Measurements from ENCODE around the gene C1orf50.

Gene C1orf50

DNA sequence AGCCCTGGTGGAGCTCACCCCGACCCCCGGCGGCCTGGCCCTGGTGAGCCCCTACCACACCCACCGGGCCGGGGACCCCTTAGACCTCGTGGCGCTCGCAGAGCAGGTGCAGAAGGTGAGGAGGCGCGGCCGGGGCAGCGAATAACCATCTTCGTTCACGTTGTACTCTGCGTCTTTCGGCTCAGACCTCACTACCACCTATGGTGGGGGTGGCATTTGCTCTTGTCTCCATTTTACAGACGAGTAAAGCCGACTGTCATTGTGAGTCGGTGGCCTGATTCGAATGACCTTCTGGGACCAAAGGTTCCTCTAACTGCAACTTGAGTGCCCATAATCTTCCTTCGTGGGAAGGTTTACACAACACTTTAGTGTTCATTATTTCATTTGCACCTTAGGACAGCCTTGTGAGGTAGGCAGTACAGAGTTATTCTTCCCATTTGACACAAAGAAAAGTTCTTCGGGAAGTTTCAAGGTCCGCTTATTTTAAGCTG is 506 bp downstream of the C1orf50 start:
- Histone ChIP-seq H3K4me3 (ENCODE audit: low read depth in 1 of 2, low read length in 2 of 2) (peak overlapping the region; percentile 51 to 75), H3K4me2 (ENCODE audit: insufficient read depth, low read length) (peak overlapping the region; percentile 88), H3K27ac (ENCODE audit: low read length) (peak overlapping the region; percentile 83), H3K27me3 (ENCODE audit: insufficient read depth, low read length, poor library complexity) (no peaks in the 10 kb centered on the region), H3K9me3 (ENCODE audit: insufficient read depth, low read length, severe bottlenecking) (no peaks in the 10 kb centered on the region), H4K20me1 (ENCODE audit: insufficient read depth, low read length) (no peaks in the 10 kb centered on the region; the same call in 1 of the 2 replicates), H2AFZ (ENCODE audit: low read depth, low read length) (peak overlapping the region; percentile 89), H3K36me3 (ENCODE audit: insufficient read depth, low read length) (no peaks in the 10 kb centered on the region), H3K4me1 (ENCODE audit: insufficient read depth, low read length) (peaks cover 32% of the 10 kb centered on the region), H3K79me2 (ENCODE audit: insufficient read depth, low read length) (peaks cover 68% of the 10 kb centered on the region), H3K9ac (ENCODE audit: low read depth, low read length) (peak overlapping the region; percentile 85)
- no peak for TF ChIP-seq EZH2 (IDR thresholded peaks at IDR 0.05; ENCODE audit: borderline replicate concordance, low read depth, low read length, severe bottlenecking)
- TF ChIP-seq, protein P1, sequence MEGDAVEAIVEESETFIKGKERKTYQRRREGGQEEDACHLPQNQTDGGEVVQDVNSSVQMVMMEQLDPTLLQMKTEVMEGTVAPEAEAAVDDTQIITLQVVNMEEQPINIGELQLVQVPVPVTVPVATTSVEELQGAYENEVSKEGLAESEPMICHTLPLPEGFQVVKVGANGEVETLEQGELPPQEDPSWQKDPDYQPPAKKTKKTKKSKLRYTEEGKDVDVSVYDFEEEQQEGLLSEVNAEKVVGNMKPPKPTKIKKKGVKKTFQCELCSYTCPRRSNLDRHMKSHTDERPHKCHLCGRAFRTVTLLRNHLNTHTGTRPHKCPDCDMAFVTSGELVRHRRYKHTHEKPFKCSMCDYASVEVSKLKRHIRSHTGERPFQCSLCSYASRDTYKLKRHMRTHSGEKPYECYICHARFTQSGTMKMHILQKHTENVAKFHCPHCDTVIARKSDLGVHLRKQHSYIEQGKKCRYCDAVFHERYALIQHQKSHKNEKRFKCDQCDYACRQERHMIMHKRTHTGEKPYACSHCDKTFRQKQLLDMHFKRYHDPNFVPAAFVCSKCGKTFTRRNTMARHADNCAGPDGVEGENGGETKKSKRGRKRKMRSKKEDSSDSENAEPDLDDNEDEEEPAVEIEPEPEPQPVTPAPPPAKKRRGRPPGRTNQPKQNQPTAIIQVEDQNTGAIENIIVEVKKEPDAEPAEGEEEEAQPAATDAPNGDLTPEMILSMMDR (IDR thresholded peaks at IDR 0.05; ENCODE audit: borderline replicate concordance, extremely low read depth, low read length, poor library complexity, severe bottlenecking): no peak
- ATAC-seq (ENCODE audit: insufficient read depth, low read depth): peak; percentile 49
- no peak for DNase-seq

DNA sequence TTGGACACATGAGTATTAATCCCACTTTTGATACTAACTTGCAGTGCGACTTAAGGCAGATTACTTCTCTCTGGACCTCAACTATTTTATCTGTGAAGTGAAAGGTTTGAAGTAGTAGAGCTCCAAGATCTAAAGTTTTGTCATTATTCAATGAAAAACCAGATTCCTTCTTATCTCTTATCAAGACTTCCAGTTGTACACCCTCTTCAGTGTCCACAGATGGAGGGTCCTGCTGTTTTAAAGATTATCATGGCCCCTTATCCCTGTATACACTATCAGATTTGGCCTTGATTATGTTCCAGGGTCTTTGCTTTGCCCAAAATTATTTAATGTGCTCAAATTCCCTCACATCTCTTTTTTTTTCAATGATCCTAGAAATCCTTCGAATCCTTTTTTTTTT is 1.1 kb downstream of the C1orf50 start:
- Histone ChIP-seq H3K27ac (ENCODE audit: low read length) (peak overlapping the region; percentile 83; the same call in 1 of the 2 replicates), H3K4me1 (ENCODE audit: insufficient read depth, low read length) (peaks cover 32% of the 10 kb centered on the region), H3K9ac (ENCODE audit: low read depth, low read length) (peak overlapping the region; percentile 85)

DNA sequence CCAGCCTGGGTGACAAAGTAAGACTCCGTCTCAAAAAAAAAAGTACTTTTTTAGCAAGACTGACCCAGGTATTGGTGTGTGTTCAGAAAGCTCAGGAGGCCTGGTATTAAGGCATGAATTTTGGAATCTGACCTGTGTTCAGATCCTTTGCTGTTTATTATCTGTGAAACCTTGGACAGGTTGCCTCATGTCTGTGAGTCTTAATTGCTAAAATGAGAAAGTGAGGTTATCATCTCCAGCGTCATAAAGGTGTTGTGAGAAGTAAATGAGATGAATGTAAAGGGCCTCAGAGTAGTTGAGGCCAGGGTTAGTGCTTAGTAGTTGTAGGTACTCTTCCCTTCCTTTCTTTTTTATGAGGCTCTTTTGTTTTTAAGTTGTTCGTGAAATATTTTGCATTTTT is 2.8 kb downstream of the C1orf50 start:
- ATAC-seq (ENCODE audit: insufficient read depth, low read depth) (no peak), DNase-seq (no peak)
- peaks cover 58% of the 10 kb centered on the region for H3K79me2 ChIP-seq (ENCODE audit: insufficient read depth, low read length)
- H3K9me3 ChIP-seq (ENCODE audit: insufficient read depth, low read length, severe bottlenecking): no peaks in the 10 kb centered on the region
- no peaks in the 10 kb centered on the region for H3K27me3 ChIP-seq (ENCODE audit: insufficient read depth, low read length, poor library complexity)
- H3K27ac ChIP-seq (ENCODE audit: low read length): no peak overlapping the region
- H3K4me2 ChIP-seq (ENCODE audit: insufficient read depth, low read length): no peak overlapping the region
- H2AFZ ChIP-seq (ENCODE audit: low read depth, low read length): no peak overlapping the region
- TF ChIP-seq EZH2 (IDR thresholded peaks at IDR 0.05; ENCODE audit: borderline replicate concordance, low read depth, low read length, severe bottlenecking): no peak
- TF ChIP-seq, protein P1 (IDR thresholded peaks at IDR 0.05; ENCODE audit: borderline replicate concordance, extremely low read depth, low read length, poor library complexity, severe bottlenecking): no peak
- no peaks in the 10 kb centered on the region; the same call in 1 of the 2 replicates for H4K20me1 ChIP-seq (ENCODE audit: insufficient read depth, low read length)
- H3K9ac ChIP-seq (ENCODE audit: low read depth, low read length): no peak overlapping the region
- H3K36me3 ChIP-seq (ENCODE audit: insufficient read depth, low read length): peaks cover 13% of the 10 kb centered on the region; the same call in 1 of the 2 replicates
- peaks cover 26% of the 10 kb centered on the region for H3K4me1 ChIP-seq (ENCODE audit: insufficient read depth, low read length)
- H3K4me3 ChIP-seq (ENCODE audit: low read depth in 1 of 2, low read length in 2 of 2): no peak overlapping the region

More for the DNA sequence above, 1.1 kb downstream of the C1orf50 start:
- Histone ChIP-seq H3K36me3 (ENCODE audit: insufficient read depth, low read length) (peaks cover 2% of the 10 kb centered on the region; the same call in 1 of the 2 replicates), H3K4me3 (ENCODE audit: low read depth in 1 of 2, low read length in 2 of 2) (peak overlapping the region; percentile 51 to 75; a peak in 3 of 4 replicates), H3K9me3 (ENCODE audit: insufficient read depth, low read length, severe bottlenecking) (no peaks in the 10 kb centered on the region), H4K20me1 (ENCODE audit: insufficient read depth, low read length) (no peaks in the 10 kb centered on the region; the same call in 1 of the 2 replicates), H2AFZ (ENCODE audit: low read depth, low read length) (peak overlapping the region; percentile 89), H3K79me2 (ENCODE audit: insufficient read depth, low read length) (peaks cover 70% of the 10 kb centered on the region), H3K4me2 (ENCODE audit: insufficient read depth, low read length) (peak overlapping the region; percentile 88), H3K27me3 (ENCODE audit: insufficient read depth, low read length, poor library complexity) (no peaks in the 10 kb centered on the region)
- DNase-seq (no peak), ATAC-seq (ENCODE audit: insufficient read depth, low read depth) (no peak)
- TF ChIP-seq EZH2 (IDR thresholded peaks at IDR 0.05; ENCODE audit: borderline replicate concordance, low read depth, low read length, severe bottlenecking): no peak
- TF ChIP-seq, protein P1 (IDR thresholded peaks at IDR 0.05; ENCODE audit: borderline replicate concordance, extremely low read depth, low read length, poor library complexity, severe bottlenecking): no peak

Measured in DND-41 (cell line).